Fibroblast of lung (primary cell): ENCODE measurements around the gene TRMT2A. TPM values are rescaled to one million over a fixed set of nuclear protein-coding genes. Genes with fewer than 3 reads are reported as not detected.

Source experiments
- DNase-seq, 2 donors: peaks; one replicate each; pipeline versions ENCODE4 v3.0.0 to v3.0.0-alpha.2; 2010; ENCODE audit warnings: low read depth in 2 of 2
- H2AFZ ChIP-seq: 2 replicates; pipeline ENCODE4 v1.5.1; 2012; ENCODE audit warnings: low read length, control low read depth, inconsistent platforms
- H3K27ac ChIP-seq: 2 replicates; pipeline ENCODE4 v1.5.1; 2011; ENCODE audit warnings: low read length, control low read depth; ENCODE audit not compliant: insufficient read depth
- H3K27me3 ChIP-seq: 2 replicates; pipeline ENCODE4 v1.5.1; 2011; ENCODE audit warnings: mild to moderate bottlenecking, low read length; ENCODE audit not compliant: control insufficient read depth, insufficient read depth
- H3K36me3 ChIP-seq: 2 replicates; pipeline ENCODE4 v1.5.1; 2011; ENCODE audit warnings: low read length; ENCODE audit not compliant: control insufficient read depth, insufficient read depth
- H3K4me1 ChIP-seq: 2 replicates; pipeline ENCODE4 v1.5.1; 2011; ENCODE audit warnings: low read length; ENCODE audit not compliant: control insufficient read depth, insufficient read depth; ENCODE audit errors: extremely low read depth
- H3K4me2 ChIP-seq: 2 replicates; pipeline ENCODE4 v1.5.1; 2011; ENCODE audit warnings: low read length, control low read depth; ENCODE audit not compliant: insufficient read depth; ENCODE audit errors: extremely low read depth
- H3K4me3 ChIP-seq, 4 experiments: fragments of 200-600 bp in 1 of 4; sonication (generic) in 1 of 4; replicated peaks in 1 of 4; 2 replicates each; pipeline ENCODE4 v1.5.1; 2011 to 2016; ENCODE audit warnings: low read length in 4 of 4, low read depth in 3 of 4, mild to moderate bottlenecking in 3 of 4, control low read depth in 2 of 4, inconsistent platforms in 1 of 4, mixed read lengths in 1 of 4; ENCODE audit not compliant: insufficient read depth in 1 of 4; ENCODE audit errors: control extremely low read depth in 1 of 4
- H3K79me2 ChIP-seq: 2 replicates; pipeline ENCODE4 v1.5.1; 2012; ENCODE audit warnings: mild to moderate bottlenecking, low read length, inconsistent platforms; ENCODE audit not compliant: control insufficient read depth, insufficient read depth
- H3K9ac ChIP-seq: 2 replicates; pipeline ENCODE4 v1.5.1; 2011; ENCODE audit warnings: mild to moderate bottlenecking, low read length, control low read depth; ENCODE audit not compliant: insufficient read depth
- H3K9me3 ChIP-seq: 2 replicates; pipeline ENCODE4 v1.5.1; 2012; ENCODE audit warnings: low read depth, low read length; ENCODE audit not compliant: control insufficient read depth, insufficient read depth
- H4K20me1 ChIP-seq: 2 replicates; pipeline ENCODE4 v1.5.1; 2011; ENCODE audit warnings: low read length; ENCODE audit not compliant: control insufficient read depth, insufficient read depth; ENCODE audit errors: extremely low read depth
- EZH2 ChIP-seq: IDR thresholded peaks from 2 replicates; pipeline ENCODE4 v1.5.1; 2012; ENCODE audit warnings: low read length, control low read depth, mild to moderate bottlenecking; ENCODE audit errors: missing control alignments
- polyA plus RNA-seq, 2 donors: library from polyadenylated mRNA; depleted of rRNA in 1 of 2; stranded (reverse) in 1 of 2; unstranded in 1 of 2; fragments of >200 nt; gene quantifications; 2 replicates each; pipeline ENCODE4 v1.2.1, GENCODE V29; 2011 to 2012; ENCODE audit warnings: missing spikeins in 1 of 2
- total RNA-seq: library from RNA; depleted of rRNA; stranded (reverse); fragments of >200 nt; gene quantifications from 2 replicates; pipeline ENCODE4 v1.2.1, GENCODE V29; 2014
- TF ChIP-seq, protein P1 (sequence below), 2 donors: IDR thresholded peaks in 1 of 2; conservative IDR thresholded peaks in 1 of 2; 1 replicate in 1 of 2; 2 replicates in 1 of 2; pipeline ENCODE4 v1.5.1; 2011 to 2012; ENCODE audit warnings: low read length in 2 of 2, control low read depth in 1 of 2, inconsistent platforms in 1 of 2, low read depth in 1 of 2, mild to moderate bottlenecking in 1 of 2

The TRMT2A gene
- total and polyA plus RNA-seq, 2 donors (not counting 1 experiment from before 2014, with no cell fraction given): 13.5 to 52.2 TPM

DNA sequence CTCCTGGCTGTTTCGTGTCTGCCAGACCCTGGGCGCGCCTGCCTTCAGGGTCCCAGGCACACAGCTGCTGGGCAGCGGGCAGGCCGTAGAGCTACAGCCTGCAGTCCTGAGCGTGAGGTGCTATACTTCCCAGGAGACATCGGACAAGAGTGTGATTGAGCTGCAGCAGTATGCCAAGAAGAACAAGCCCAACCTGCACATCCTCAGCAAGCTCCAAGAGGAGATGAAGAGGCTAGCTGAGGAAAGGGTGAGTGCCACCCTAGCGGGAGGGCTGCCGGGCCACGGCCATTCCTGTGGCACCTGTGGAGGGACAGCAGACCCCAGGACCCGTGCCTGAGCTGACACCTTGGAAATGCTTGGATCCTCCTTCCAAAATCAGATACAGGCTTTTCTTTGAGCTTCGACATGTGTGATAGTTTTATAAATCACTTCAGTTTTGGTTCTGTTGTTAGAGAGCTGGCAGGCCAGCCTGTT, 8.2 kb downstream of the TRMT2A start:
- no peak overlapping the region for H3K4me2 ChIP-seq
- H3K9me3 ChIP-seq: no peaks in the 10 kb centered on the region
- no peak for TF ChIP-seq EZH2
- TF ChIP-seq, protein P1, sequence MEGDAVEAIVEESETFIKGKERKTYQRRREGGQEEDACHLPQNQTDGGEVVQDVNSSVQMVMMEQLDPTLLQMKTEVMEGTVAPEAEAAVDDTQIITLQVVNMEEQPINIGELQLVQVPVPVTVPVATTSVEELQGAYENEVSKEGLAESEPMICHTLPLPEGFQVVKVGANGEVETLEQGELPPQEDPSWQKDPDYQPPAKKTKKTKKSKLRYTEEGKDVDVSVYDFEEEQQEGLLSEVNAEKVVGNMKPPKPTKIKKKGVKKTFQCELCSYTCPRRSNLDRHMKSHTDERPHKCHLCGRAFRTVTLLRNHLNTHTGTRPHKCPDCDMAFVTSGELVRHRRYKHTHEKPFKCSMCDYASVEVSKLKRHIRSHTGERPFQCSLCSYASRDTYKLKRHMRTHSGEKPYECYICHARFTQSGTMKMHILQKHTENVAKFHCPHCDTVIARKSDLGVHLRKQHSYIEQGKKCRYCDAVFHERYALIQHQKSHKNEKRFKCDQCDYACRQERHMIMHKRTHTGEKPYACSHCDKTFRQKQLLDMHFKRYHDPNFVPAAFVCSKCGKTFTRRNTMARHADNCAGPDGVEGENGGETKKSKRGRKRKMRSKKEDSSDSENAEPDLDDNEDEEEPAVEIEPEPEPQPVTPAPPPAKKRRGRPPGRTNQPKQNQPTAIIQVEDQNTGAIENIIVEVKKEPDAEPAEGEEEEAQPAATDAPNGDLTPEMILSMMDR (conservative IDR thresholded peaks at IDR 0.05 in 1 of 2, IDR thresholded peaks at IDR 0.05 in 1 of 2; ENCODE audit: low read depth in 1 of 2, low read length in 2 of 2): no peak
- H3K36me3 ChIP-seq: peaks cover 55% of the 10 kb centered on the region
- no peak for DNase-seq
- H3K4me1 ChIP-seq: no peaks in the 10 kb centered on the region
- H3K9ac ChIP-seq: no peak overlapping the region
- no peaks in the 10 kb centered on the region for H4K20me1 ChIP-seq
- no peak overlapping the region for H3K27ac ChIP-seq
- H2AFZ ChIP-seq: no peak overlapping the region
- H3K4me3 ChIP-seq: no peak overlapping the region
- H3K27me3 ChIP-seq: no peaks in the 10 kb centered on the region
- peaks cover 13% of the 10 kb centered on the region for H3K79me2 ChIP-seq

DNA sequence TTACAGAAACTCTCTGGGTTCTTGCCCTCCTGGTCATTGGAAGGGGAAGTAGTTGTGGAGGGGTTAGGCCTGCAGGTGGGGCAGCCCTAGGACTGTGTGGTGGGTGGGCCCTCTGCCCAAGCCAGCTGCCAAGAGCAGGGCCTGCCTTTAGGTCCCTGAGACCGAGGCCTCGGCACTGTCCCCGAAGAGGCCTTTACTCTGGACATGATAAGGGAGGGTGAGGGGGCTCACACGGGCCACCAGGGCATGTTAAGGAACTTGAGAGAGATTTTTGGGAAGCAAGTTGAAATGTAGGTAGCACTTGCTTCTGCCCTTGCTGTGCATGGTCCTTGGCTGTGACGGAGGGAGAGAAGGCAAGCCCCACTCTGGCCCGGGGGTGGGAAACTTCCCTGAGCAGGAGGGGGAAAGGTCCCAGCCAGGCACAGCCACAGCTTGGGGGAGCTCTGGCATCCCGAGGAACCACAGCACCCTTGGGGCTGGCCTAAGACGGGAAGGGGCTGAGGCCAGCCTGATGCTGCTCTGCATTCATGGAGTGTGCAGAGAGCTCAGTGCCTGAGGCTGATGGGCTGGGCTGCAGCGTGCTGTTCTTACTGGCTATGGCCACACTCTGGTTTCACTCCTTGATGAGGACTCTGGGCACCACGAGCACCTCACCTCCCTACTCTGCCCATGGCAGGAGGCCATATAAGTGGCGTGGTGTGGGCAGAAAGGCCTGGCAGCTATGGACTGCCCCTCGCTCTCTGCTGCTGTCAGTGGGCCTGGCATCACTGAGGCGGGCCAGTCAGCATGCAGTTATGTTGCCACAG, 8.9 kb downstream of the TRMT2A start:
- no peak for DNase-seq
- Histone ChIP-seq H3K4me2 (no peak overlapping the region), H3K4me1 (no peaks in the 10 kb centered on the region), H3K4me3 (no peak overlapping the region), H4K20me1 (no peaks in the 10 kb centered on the region), H3K27me3 (no peaks in the 10 kb centered on the region), H3K36me3 (peaks cover 51% of the 10 kb centered on the region), H2AFZ (no peak overlapping the region), H3K9ac (no peak overlapping the region), H3K9me3 (no peaks in the 10 kb centered on the region), H3K27ac (no peak overlapping the region), H3K79me2 (peaks cover 19% of the 10 kb centered on the region)
- TF ChIP-seq, protein P1 (conservative IDR thresholded peaks at IDR 0.05 in 1 of 2, IDR thresholded peaks at IDR 0.05 in 1 of 2; ENCODE audit: low read depth in 1 of 2, low read length in 2 of 2): no peak
- TF ChIP-seq EZH2: no peak

DNA sequence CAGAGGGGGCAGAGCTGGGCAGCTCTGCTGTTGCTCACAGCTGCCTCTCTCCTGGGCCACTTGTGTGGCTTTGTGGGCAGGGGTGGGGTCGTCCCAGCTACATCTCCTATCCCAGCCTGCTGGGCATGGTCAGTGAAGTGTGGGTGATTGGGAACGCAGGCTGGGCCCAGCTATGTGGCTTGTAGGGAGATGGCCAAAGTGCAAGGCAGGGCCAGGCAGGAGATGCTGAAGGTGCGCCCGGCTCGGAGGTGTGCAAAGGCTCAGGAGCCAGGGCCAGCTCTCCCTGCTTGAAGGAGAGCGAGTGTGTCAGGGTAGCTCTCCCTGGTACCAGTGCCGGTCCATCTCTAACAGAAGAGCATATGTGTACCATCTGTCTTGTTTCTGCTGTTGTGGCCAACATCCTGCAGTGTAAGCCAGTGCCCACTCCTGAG, 9.5 kb downstream of the TRMT2A start:
- Histone ChIP-seq H3K27me3 (no peaks in the 10 kb centered on the region), H2AFZ (no peak overlapping the region), H3K79me2 (peaks cover 21% of the 10 kb centered on the region), H3K27ac (no peak overlapping the region), H3K4me2 (no peak overlapping the region), H3K36me3 (peaks cover 50% of the 10 kb centered on the region), H3K4me1 (no peaks in the 10 kb centered on the region), H3K9ac (no peak overlapping the region), H3K9me3 (no peaks in the 10 kb centered on the region), H3K4me3 (no peak overlapping the region), H4K20me1 (no peaks in the 10 kb centered on the region)
- TF ChIP-seq, protein P1 (conservative IDR thresholded peaks at IDR 0.05 in 1 of 2, IDR thresholded peaks at IDR 0.05 in 1 of 2; ENCODE audit: low read depth in 1 of 2, low read length in 2 of 2): no peak
- TF ChIP-seq EZH2: no peak
- no peak for DNase-seq
